B cell (primary cell): ENCODE data around the gene TPRG1L. TPM values are rescaled to one million over a fixed set of nuclear protein-coding genes. Genes with fewer than 3 reads are reported as not detected.

Experiments
- ATAC-seq: fragments of 200-7000 bp; cut with Tn5 transposase; one replicate; pipeline ENCODE4 v1.10.0; 2021; ENCODE audit warnings: low read depth, mild to moderate bottlenecking, moderate number of reproducible peaks, moderate library complexity
- CTCF ChIA-PET: fragments of 350-600 bp; sonication (Branson Sonifier 250); formaldehyde crosslinking; loops from one replicate; lab custom pipeline; 2021; ENCODE audit warnings: antibody characterized with exemption, inconsistent platforms; lab: Charles Lee
- POLR2A ChIA-PET: fragments of 350-600 bp; sonication (Branson Sonifier 250); formaldehyde crosslinking; loops from one replicate; lab custom pipeline; 2021; ENCODE audit warnings: antibody characterized with exemption; lab: Charles Lee
- DNase-seq: peaks from one replicate; pipeline ENCODE4 v3.0.0; 2013
- H2AFZ ChIP-seq: 2 replicates; pipeline ENCODE4 v1.6.1; 2012; ENCODE audit warnings: mild to moderate bottlenecking, low read depth, low read length; ENCODE audit not compliant: insufficient read depth, poor library complexity, severe bottlenecking
- H3K27ac ChIP-seq, 2 donors: 1 replicate in 1 of 2; 2 replicates in 1 of 2; pipeline ENCODE4 v1.5.1; 2012 to 2013; ENCODE audit warnings: low read length in 2 of 2, mild to moderate bottlenecking in 2 of 2, moderate library complexity in 1 of 2
- H3K27me3 ChIP-seq, 4 experiments: fragments of 200-600 bp in 1 of 4; sonication (generic) in 1 of 4; replicated peaks in 1 of 4; 1 replicate in 2 of 4; 2 replicates in 2 of 4; pipeline versions ENCODE4 v1.6.1 to v1.7.0; 2013 to 2016; ENCODE audit warnings: low read length in 3 of 4, mild to moderate bottlenecking in 2 of 4, mixed read lengths in 1 of 4, moderate library complexity in 1 of 4; ENCODE audit not compliant: insufficient read depth in 4 of 4, control insufficient read depth in 3 of 4; ENCODE audit errors: control extremely low read depth in 1 of 4
- H3K36me3 ChIP-seq, 2 experiments: replicated peaks in 1 of 2; 1 replicate in 1 of 2; 2 replicates in 1 of 2; pipeline versions ENCODE4 v1.6.1 to v1.7.1; 2013; ENCODE audit warnings: low read length in 1 of 2; ENCODE audit not compliant: insufficient read depth in 2 of 2, control insufficient read depth in 1 of 2; ENCODE audit errors: control extremely low read depth in 1 of 2, extremely low read depth in 1 of 2
- H3K4me1 ChIP-seq, 2 donors: fragments of 200-600 bp in 1 of 2; sonication (generic) in 1 of 2; 1 replicate in 1 of 2; 2 replicates in 1 of 2; pipeline versions ENCODE4 v1.5.1 to v1.6.1; 2013 to 2017; ENCODE audit warnings: low read length in 2 of 2; ENCODE audit not compliant: control insufficient read depth in 2 of 2, insufficient read depth in 2 of 2
- H3K4me2 ChIP-seq: replicated peaks from 2 replicates; pipeline ENCODE3; 2012; ENCODE audit warnings: mild to moderate bottlenecking, low read depth, low read length; ENCODE audit not compliant: poor library complexity, severe bottlenecking
- H3K4me3 ChIP-seq, 5 experiments: fragments of 200-600 bp in 1 of 5; sonication (generic) in 1 of 5; 1 replicate in 3 of 5; 2 replicates in 2 of 5; pipeline versions ENCODE4 v1.5.1 to v1.7.0; 2011 to 2016; ENCODE audit warnings: low read length in 4 of 5, mild to moderate bottlenecking in 4 of 5, low read depth in 2 of 5, control low read depth in 1 of 5, moderate library complexity in 1 of 5; ENCODE audit not compliant: insufficient read depth in 1 of 5; ENCODE audit errors: control extremely low read depth in 1 of 5, extremely low read depth in 1 of 5
- H3K79me2 ChIP-seq: fragments of 200-600 bp; sonication (generic); one replicate; pipeline ENCODE4 v1.6.0; 2016; ENCODE audit warnings: low read length; ENCODE audit not compliant: control insufficient read depth, insufficient read depth
- H3K9ac ChIP-seq: fragments of 200-600 bp; sonication (generic); 2 replicates; pipeline ENCODE4 v1.6.1; 2017; ENCODE audit warnings: mild to moderate bottlenecking, low read length, moderate library complexity
- H3K9me3 ChIP-seq, 3 donors: one replicate each; pipeline versions ENCODE4 v1.6.1 to v1.7.1; 2013; ENCODE audit warnings: low read length in 2 of 3; ENCODE audit not compliant: control insufficient read depth in 2 of 3, insufficient read depth in 1 of 3; ENCODE audit errors: control extremely low read depth in 1 of 3
- H4K20me1 ChIP-seq: 2 replicates; pipeline ENCODE4 v1.6.0; 2012; ENCODE audit warnings: mild to moderate bottlenecking, low read length; ENCODE audit not compliant: insufficient read depth, control insufficient read depth, poor library complexity, severe bottlenecking
- H3K27ac Mint-ChIP-seq: one replicate; pipeline ENCODE4 v1.8.0; 2021; ENCODE audit warnings: mixed read lengths
- H3K27me3 Mint-ChIP-seq: one replicate; pipeline ENCODE4 v1.8.0; 2021; ENCODE audit warnings: mixed read lengths
- H3K4me1 Mint-ChIP-seq: one replicate; pipeline ENCODE4 v1.8.0; 2021; ENCODE audit warnings: mixed read lengths
- H3K4me3 Mint-ChIP-seq: one replicate; pipeline ENCODE4 v1.8.0; 2021; ENCODE audit warnings: mixed read lengths
- H3K9me3 Mint-ChIP-seq: one replicate; pipeline ENCODE4 v1.8.0; 2022; ENCODE audit warnings: mixed read lengths; ENCODE audit not compliant: insufficient read depth
- EZH2 ChIP-seq: IDR thresholded peaks from 2 replicates; pipeline ENCODE4 v1.6.1; 2012; ENCODE audit warnings: borderline replicate concordance, low read depth, mild to moderate bottlenecking, moderate library complexity, low read length; ENCODE audit not compliant: insufficient read depth, poor library complexity, severe bottlenecking
- WGBS: methylation state at CpG from one replicate; pipeline ENCODE4 v1.1.5; 2013; ENCODE audit warnings: missing lambda C conversion rate; ENCODE audit not compliant: insufficient coverage; 5-methylcytosine and 5-hydroxymethylcytosine counted together
- intact Hi-C: fragments of 100-400 bp; cut with micrococcal nuclease; formaldehyde crosslinking; loops from one replicate; pipeline ENCODE4 v1.10.0; 2022
- polyA plus RNA-seq: library from polyadenylated mRNA; depleted of rRNA; stranded (reverse); fragments of >200 nt; gene quantifications from 2 replicates; pipeline ENCODE4 v1.2.3, GENCODE V29; 2012
- total RNA-seq, 2 donors: library from RNA; stranded (reverse); fragments of 120-200 nt in 1 of 2; gene quantifications; 1 replicate in 1 of 2; 2 replicates in 1 of 2; pipeline versions ENCODE4 v1.2.3 to v1.2.4, GENCODE V29; 2013 to 2022
- TF ChIP-seq, protein P1 (sequence below): fragments of 200-600 bp; IDR thresholded peaks from one replicate; pipeline ENCODE4 v1.8.0; 2022; ENCODE audit warnings: antibody characterized with exemption, mild to moderate bottlenecking

TPRG1L gene
- total and polyA plus RNA-seq, 2 donors (not counting 1 experiment from before 2014, with no cell fraction given): 19.5 to 48.6 TPM

DNA sequence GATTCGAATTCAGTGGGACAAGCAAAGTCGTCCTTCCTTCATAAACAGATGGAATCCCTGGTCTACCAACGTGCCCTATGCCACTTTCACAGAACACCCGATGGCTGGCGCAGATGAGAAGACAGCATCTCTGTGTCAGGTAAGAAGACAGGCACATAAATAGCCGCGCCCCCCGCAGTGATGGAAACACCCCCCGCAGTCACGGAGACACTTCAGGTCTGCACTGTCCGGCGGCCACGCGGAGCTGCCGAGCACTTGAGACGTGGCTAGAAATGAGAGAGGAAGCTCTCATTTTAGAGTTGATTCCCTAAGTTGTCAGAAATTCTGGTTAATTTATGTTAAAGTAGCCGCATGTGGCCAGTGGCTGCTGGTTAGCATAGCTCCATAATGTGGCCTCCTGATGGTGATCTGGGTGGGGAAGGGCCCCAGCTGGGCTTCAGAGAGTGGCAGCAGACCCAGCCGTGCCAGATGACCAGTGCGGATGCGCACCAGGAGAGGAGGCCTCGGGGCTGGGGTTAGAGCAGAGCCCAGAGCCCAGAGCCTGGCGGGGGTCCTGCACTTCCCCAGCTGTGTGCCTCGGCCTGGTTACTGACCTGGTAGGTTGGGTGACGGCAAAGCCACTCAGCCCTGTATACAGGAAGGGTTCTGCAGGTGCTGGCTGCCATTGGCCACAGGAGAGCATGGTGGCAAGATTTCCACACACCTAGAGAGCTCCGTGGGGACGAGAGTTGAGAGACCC lies 2.9 kb downstream of the TPRG1L start:
- intact Hi-C loops: loop anchor here (10.0 kb wide), 3 partner anchors 227 to 1213 kb away; partner anchors contain the start of genes CEP104, DFFB and PEX10
- Histone ChIP-seq H2AFZ (no peak overlapping the region), H3K4me1 (peaks cover 18 to 25% of the 10 kb centered on the region in 2 donors), H3K27me3 (no peaks in the 10 kb centered on the region), H4K20me1 (peaks cover 5% of the 10 kb centered on the region), H3K9me3 (no peaks in the 10 kb centered on the region), H3K4me2 (no peak overlapping the region), H3K79me2 (peaks cover 12% of the 10 kb centered on the region), H3K36me3 (peaks cover 0 to 44% of the 10 kb centered on the region in 2 experiments), H3K27ac (no peak overlapping the region), H3K9ac (no peak overlapping the region), H3K4me3 (no peak overlapping the region)
- POLR2A ChIA-PET: no interaction called here
- no peak for ATAC-seq
- CTCF ChIA-PET: interaction anchor here (1.1 to 3.8 kb wide), 4 partner anchors 7 to 175 kb away, joined by 3 to 37 read pairs (median 4); no protein-coding TSS in a partner anchor
- no peak for TF ChIP-seq EZH2
- TF ChIP-seq, protein P1, sequence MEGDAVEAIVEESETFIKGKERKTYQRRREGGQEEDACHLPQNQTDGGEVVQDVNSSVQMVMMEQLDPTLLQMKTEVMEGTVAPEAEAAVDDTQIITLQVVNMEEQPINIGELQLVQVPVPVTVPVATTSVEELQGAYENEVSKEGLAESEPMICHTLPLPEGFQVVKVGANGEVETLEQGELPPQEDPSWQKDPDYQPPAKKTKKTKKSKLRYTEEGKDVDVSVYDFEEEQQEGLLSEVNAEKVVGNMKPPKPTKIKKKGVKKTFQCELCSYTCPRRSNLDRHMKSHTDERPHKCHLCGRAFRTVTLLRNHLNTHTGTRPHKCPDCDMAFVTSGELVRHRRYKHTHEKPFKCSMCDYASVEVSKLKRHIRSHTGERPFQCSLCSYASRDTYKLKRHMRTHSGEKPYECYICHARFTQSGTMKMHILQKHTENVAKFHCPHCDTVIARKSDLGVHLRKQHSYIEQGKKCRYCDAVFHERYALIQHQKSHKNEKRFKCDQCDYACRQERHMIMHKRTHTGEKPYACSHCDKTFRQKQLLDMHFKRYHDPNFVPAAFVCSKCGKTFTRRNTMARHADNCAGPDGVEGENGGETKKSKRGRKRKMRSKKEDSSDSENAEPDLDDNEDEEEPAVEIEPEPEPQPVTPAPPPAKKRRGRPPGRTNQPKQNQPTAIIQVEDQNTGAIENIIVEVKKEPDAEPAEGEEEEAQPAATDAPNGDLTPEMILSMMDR: no peak
- DNase-seq: no peak
- H3K4me3 Mint-ChIP-seq: peak overlapping the region; percentile 32
- H3K27me3 Mint-ChIP-seq: no peaks in the 10 kb centered on the region
- 96% methylated on average over 26 of the region's 26 CpGs for WGBS
- H3K9me3 Mint-ChIP-seq: no peaks in the 10 kb centered on the region
- no peak overlapping the region for H3K27ac Mint-ChIP-seq
- H3K4me1 Mint-ChIP-seq: peaks cover 33% of the 10 kb centered on the region

DNA sequence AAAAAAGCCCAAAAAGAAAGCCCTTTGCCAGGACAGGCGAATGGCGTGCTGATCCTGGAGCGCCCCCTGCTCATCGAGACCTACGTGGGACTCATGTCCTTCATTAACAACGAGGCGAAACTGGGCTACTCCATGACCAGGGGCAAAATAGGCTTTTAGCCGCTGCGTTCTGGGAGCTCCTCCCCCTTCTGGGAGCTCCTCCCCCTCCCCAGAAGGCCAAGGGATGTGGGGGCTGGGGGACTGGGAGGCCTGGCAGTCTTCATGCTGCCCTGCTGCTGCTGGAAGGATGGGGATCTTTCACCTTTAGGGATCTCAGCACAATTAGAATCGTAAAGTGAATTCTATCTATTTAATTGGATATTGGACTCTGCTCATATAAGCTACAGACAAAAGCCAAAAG lies 3.6 kb downstream of the TPRG1L start:
- intact Hi-C loops: loop anchor here (10.0 kb wide), 3 partner anchors 226 to 1214 kb away; partner anchors contain the start of genes CEP104, DFFB and PEX10
- H3K27ac Mint-ChIP-seq: no peak overlapping the region

More for the DNA sequence above, 3.6 kb downstream of the TPRG1L start:
- Histone ChIP-seq H3K79me2 (peaks cover 9% of the 10 kb centered on the region), H2AFZ (no peak overlapping the region), H3K27me3 (no peaks in the 10 kb centered on the region), H3K9ac (no peak overlapping the region), H3K4me1 (peaks cover 13 to 20% of the 10 kb centered on the region in 2 donors), H3K9me3 (no peaks in the 10 kb centered on the region), H3K27ac (no peak overlapping the region), H3K4me3 (no peak overlapping the region), H3K4me2 (no peak overlapping the region), H4K20me1 (peaks cover 5% of the 10 kb centered on the region), H3K36me3 (peaks cover 0 to 51% of the 10 kb centered on the region in 2 experiments)
- ATAC-seq (no peak), DNase-seq (no peak)
- WGBS: 95% methylated on average over 7 of the region's 10 CpGs
- Mint-ChIP-seq H3K9me3 (no peaks in the 10 kb centered on the region), H3K4me1 (peaks cover 26% of the 10 kb centered on the region), H3K4me3 (no peak overlapping the region), H3K27me3 (no peaks in the 10 kb centered on the region)
- ChIA-PET CTCF (interaction anchor here (1.1 to 3.8 kb wide), 4 partner anchors 8 to 176 kb away, joined by 3 to 37 read pairs (median 4); no protein-coding TSS in a partner anchor), POLR2A (no interaction called here)
- TF ChIP-seq EZH2: no peak
- TF ChIP-seq, protein P1: no peak
